ENCODE measurements around the gene WHRN.

DNA sequence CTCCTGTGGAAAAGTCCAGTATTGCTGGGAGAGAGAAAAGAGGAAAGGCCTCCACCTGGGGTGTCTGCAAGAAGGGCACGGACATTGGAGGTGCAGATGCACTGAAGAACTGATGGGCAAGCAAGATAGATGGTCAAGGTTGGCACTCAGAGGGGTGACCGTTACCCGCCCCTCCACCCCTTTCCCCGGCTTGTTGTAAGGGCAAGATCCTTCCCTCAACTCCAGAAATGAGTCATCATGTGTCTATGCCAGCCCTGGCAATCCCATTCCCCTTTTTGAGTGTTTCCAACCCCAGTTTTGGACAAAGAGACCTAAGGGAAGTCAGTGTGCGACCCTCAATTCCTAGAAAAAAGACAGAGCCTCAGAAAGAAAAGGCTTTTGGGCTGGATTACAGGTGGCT lies 47.4 kb upstream of the WHRN start:
- no peak for TF ChIP-seq CREB1 (IDR thresholded peaks at IDR 0.05)
- no peak for TF ChIP-seq CREB1 (CRISPR knock-in tag; IDR thresholded peaks at IDR 0.05)
- no peak for TF ChIP-seq CHCHD3 (CRISPR knock-in tag; IDR thresholded peaks at IDR 0.05)
- TF ChIP-seq U2AF1 (optimal IDR thresholded peaks at IDR 0.05; ENCODE audit: low read depth, low read length): no peak
- no peak for TF ChIP-seq MCM7 (IDR thresholded peaks at IDR 0.05)
- TF ChIP-seq ZNF384 (IDR thresholded peaks at IDR 0.05; ENCODE audit: low read depth, low read length): no peak
- no peak for TF ChIP-seq ZNF77 (CRISPR knock-in tag; IDR thresholded peaks at IDR 0.05)
- TF ChIP-seq WHSC1 (IDR thresholded peaks at IDR 0.05; ENCODE audit: low read length): no peak
- TF ChIP-seq MYC (IDR thresholded peaks at IDR 0.05; ENCODE audit: low read depth, low read length): no peak
- no peak for TF ChIP-seq MYC (CRISPR knock-in tag; IDR thresholded peaks at IDR 0.05; ENCODE audit: borderline replicate concordance, low read depth)

All from K562 (cell line).